ENCODE results near the gene GALNT2. TPM values are rescaled to one million over a fixed set of nuclear protein-coding genes. Genes with fewer than 3 reads are reported as not detected.
A peak's percentile ranks its signal among the peaks of the same experiment; 100 is the strongest.

GALNT2 gene
- total and polyA plus RNA-seq, 2 donors from 2014 or later = 20.2 to 59.2 TPM

DNA sequence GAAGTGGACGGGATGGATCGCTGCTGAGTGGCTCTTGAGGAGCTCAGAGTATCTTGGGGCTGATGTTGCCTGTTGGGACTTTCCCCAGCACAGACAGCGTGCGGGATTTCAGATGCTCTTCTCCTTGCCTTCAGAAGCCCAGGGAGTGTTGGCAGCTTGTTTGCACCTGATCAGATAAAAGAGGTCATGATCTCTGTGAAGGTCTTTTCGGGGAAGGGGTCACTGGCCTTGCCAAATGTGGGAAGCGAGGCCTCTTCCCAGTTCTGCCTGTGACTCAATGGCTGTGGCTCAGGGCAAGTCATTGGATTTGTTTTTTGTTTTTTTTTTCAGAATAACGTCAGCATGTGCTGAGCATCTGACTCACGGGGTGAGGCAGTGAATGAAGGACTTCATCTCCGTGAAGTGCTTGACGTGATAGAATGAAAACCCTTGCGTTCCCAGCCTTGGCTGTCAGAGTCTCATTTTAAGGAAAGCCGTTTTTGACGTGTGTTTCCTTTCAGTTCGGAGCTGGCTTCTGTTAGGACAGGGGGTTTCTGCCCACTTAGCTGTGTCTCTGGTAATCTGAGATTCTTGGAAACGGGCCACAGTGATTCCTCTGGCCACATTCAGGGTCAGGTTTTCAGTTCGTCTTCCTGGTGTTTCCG is 46.7 kb downstream of the GALNT2 start:
- FAIRE-seq (no peak), DNase-seq (peak in 2 of 5 donors; percentile 36 to 72)
- Histone ChIP-seq H3K27me3 (ENCODE audit: control insufficient read depth, insufficient read depth, low read length) (no peaks in the 10 kb centered on the region), H3K9ac (ENCODE audit: low read length in 3 of 3) (no peak overlapping the region), H3K4me3 (ENCODE audit: low read length in 3 of 3) (no peak overlapping the region), H3K27ac (ENCODE audit: low read depth in 2 of 2, low read length in 2 of 2) (no peak overlapping the region), H3K4me1 (ENCODE audit: control insufficient read depth in 2 of 3, insufficient read depth in 2 of 3, low read depth in 1 of 3, low read length in 3 of 3) (peaks cover 0 to 4% (median 2%) of the 10 kb centered on the region in 3 donors), H3K9me3 (ENCODE audit: control insufficient read depth in 2 of 3, insufficient read depth in 1 of 3, low read length in 3 of 3) (no peaks in the 10 kb centered on the region), H3K36me3 (ENCODE audit: control insufficient read depth in 2 of 3, insufficient read depth in 3 of 3, low read length in 3 of 3) (no peaks in the 10 kb centered on the region)
- TF ChIP-seq, protein P1, sequence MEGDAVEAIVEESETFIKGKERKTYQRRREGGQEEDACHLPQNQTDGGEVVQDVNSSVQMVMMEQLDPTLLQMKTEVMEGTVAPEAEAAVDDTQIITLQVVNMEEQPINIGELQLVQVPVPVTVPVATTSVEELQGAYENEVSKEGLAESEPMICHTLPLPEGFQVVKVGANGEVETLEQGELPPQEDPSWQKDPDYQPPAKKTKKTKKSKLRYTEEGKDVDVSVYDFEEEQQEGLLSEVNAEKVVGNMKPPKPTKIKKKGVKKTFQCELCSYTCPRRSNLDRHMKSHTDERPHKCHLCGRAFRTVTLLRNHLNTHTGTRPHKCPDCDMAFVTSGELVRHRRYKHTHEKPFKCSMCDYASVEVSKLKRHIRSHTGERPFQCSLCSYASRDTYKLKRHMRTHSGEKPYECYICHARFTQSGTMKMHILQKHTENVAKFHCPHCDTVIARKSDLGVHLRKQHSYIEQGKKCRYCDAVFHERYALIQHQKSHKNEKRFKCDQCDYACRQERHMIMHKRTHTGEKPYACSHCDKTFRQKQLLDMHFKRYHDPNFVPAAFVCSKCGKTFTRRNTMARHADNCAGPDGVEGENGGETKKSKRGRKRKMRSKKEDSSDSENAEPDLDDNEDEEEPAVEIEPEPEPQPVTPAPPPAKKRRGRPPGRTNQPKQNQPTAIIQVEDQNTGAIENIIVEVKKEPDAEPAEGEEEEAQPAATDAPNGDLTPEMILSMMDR (IDR thresholded peaks at IDR 0.05; ENCODE audit: borderline replicate concordance, extremely low read depth, insufficient read depth) = no peak
- intact Hi-C loops (cut with DNase I) = no loop called here

DNA sequence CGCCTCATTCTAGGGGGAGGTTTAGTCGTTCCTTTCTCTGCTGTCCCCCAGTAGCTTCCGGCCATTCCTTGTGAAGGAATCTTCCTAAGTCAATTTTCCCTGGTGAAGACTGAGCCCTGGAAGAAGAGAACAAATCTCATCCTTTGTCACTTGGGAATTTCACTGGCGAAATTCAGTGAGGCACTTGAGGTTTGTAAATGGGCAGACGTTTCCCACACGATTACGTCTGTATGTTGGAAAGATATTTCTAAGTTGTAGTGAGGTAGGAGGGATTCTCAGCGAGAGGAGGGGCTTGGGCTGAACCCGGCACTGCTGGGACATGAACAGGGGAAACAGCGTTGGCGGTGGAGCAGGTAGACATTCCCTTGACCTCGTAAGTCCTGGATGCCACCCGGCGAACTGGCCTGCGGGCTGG is 47.2 kb downstream of the GALNT2 start:
- intact Hi-C loops (cut with DNase I) = no loop called here
- H3K27me3 ChIP-seq (ENCODE audit: control insufficient read depth, insufficient read depth, low read length) = no peaks in the 10 kb centered on the region
- H3K27ac ChIP-seq (ENCODE audit: low read depth in 2 of 2, low read length in 2 of 2) = no peak overlapping the region
- DNase-seq = peak in 2 of 5 donors; percentile 60 to 65
- TF ChIP-seq, protein P1 (IDR thresholded peaks at IDR 0.05; ENCODE audit: borderline replicate concordance, extremely low read depth, insufficient read depth) = no peak
- H3K9me3 ChIP-seq (ENCODE audit: control insufficient read depth in 2 of 3, insufficient read depth in 1 of 3, low read length in 3 of 3) = no peaks in the 10 kb centered on the region
- no peaks in the 10 kb centered on the region for H3K36me3 ChIP-seq (ENCODE audit: control insufficient read depth in 2 of 3, insufficient read depth in 3 of 3, low read length in 3 of 3)
- H3K4me3 ChIP-seq (ENCODE audit: low read length in 3 of 3) = no peak overlapping the region
- no peak overlapping the region for H3K9ac ChIP-seq (ENCODE audit: low read length in 3 of 3)
- H3K4me1 ChIP-seq (ENCODE audit: control insufficient read depth in 2 of 3, insufficient read depth in 2 of 3, low read depth in 1 of 3, low read length in 3 of 3) = peaks cover 0 to 4% (median 2%) of the 10 kb centered on the region in 3 donors
- no peak for FAIRE-seq

DNA sequence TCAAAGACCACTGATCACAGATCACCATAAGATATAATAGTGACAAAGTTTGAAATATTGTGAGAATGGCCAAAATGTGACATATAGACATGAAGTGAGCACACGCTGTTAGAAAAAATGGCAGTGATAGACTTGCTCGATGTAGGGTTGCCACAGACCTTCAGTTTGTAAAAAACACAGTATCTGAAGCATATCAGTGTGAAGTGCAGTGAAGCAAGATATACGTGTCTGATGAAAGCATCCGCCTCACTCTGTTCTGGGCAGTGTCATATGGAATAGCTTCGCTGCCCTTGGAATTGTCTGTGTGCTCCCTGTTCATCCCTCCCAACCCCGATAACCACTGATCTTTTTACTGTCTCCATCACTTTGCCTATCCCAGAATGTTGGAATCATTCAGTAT is 50.7 kb downstream of the GALNT2 start:
- Histone ChIP-seq H3K4me3 (ENCODE audit: low read length in 3 of 3) (no peak overlapping the region), H3K4me1 (ENCODE audit: control insufficient read depth in 2 of 3, insufficient read depth in 2 of 3, low read depth in 1 of 3, low read length in 3 of 3) (peaks cover 0 to 4% (median 0%) of the 10 kb centered on the region in 3 donors), H3K9me3 (ENCODE audit: control insufficient read depth in 2 of 3, insufficient read depth in 1 of 3, low read length in 3 of 3) (no peaks in the 10 kb centered on the region), H3K27ac (ENCODE audit: low read depth in 2 of 2, low read length in 2 of 2) (no peak overlapping the region), H3K36me3 (ENCODE audit: control insufficient read depth in 2 of 3, insufficient read depth in 3 of 3, low read length in 3 of 3) (no peaks in the 10 kb centered on the region), H3K27me3 (ENCODE audit: control insufficient read depth, insufficient read depth, low read length) (no peaks in the 10 kb centered on the region), H3K9ac (ENCODE audit: low read length in 3 of 3) (no peak overlapping the region)
- no peak for FAIRE-seq
- TF ChIP-seq, protein P1 (IDR thresholded peaks at IDR 0.05; ENCODE audit: borderline replicate concordance, extremely low read depth, insufficient read depth) = no peak
- intact Hi-C loops (cut with DNase I) = no loop called here
- DNase-seq = no peak

Measured in kidney (tissue), 14 donors.